ENCODE results near the gene EPB41L4B. TPM values are rescaled to one million over a fixed set of nuclear protein-coding genes. Genes with fewer than 3 reads are reported as not detected.

The EPB41L4B gene
- total and polyA plus RNA-seq, 2 experiments from 2014 or later = 11.0 to 32.2 TPM

GRCh38 chr9:109272045-109272444 is 48.8 kb downstream of the EPB41L4B start:
- H3K36me3 Mint-ChIP-seq (ENCODE audit: low read depth) = peaks cover 20% of the 10 kb centered on the region
- DNase-seq (ENCODE audit: low spot score) (no peak), ATAC-seq (no peak)
- Histone ChIP-seq H3K4me1 (ENCODE audit: insufficient read depth) (peaks cover 12% of the 10 kb centered on the region), H3K4me3 (no peak overlapping the region), H2AFZ (no peak overlapping the region), H3K36me3 (ENCODE audit: insufficient read depth) (peaks cover 3% of the 10 kb centered on the region), H3K9me2 (ENCODE audit: insufficient read depth) (no peaks in the 10 kb centered on the region), H3F3A (replicated peaks; ENCODE audit: low read depth) (no peaks in the 10 kb centered on the region), H3K27ac (ENCODE audit: low read depth) (no peak overlapping the region), H4K20me1 (replicated peaks; ENCODE audit: insufficient read depth) (peaks cover 4% of the 10 kb centered on the region; the same call in 1 of the 2 replicates), H3K27me3 (ENCODE audit: insufficient read depth) (no peaks in the 10 kb centered on the region), H3K79me2 (replicated peaks; ENCODE audit: insufficient read depth) (peaks cover 31% of the 10 kb centered on the region), H3K4me2 (no peak overlapping the region)
- peaks cover 20% of the 10 kb centered on the region for H3K4me1 Mint-ChIP-seq
- H3K27ac Mint-ChIP-seq = no peak overlapping the region
- no peak overlapping the region for H3K4me3 Mint-ChIP-seq
- no peaks in the 10 kb centered on the region for H3K27me3 Mint-ChIP-seq (ENCODE audit: insufficient read depth, low read depth, poor library complexity)
- TF ChIP-seq NANOG (IDR thresholded peaks at IDR 0.05; ENCODE audit: borderline replicate concordance) = no peak
- TF ChIP-seq POLR2AphosphoS5 (IDR thresholded peaks at IDR 0.05; ENCODE audit: low read depth) = no peak
- TF ChIP-seq REST (IDR thresholded peaks at IDR 0.05; ENCODE audit: unreplicated experiment) = no peak
- TF ChIP-seq CREB1 (CRISPR knock-in tag; IDR thresholded peaks at IDR 0.05; ENCODE audit: low read depth) = no peak
- no peak for TF ChIP-seq JUNB (IDR thresholded peaks at IDR 0.05; ENCODE audit: unreplicated experiment)
- no peak for TF ChIP-seq STAT1 (IDR thresholded peaks at IDR 0.05; ENCODE audit: unreplicated experiment)
- no peak for TF ChIP-seq ZNF462 (CRISPR knock-in tag; IDR thresholded peaks at IDR 0.05)
- TF ChIP-seq ZNF331 (CRISPR knock-in tag; IDR thresholded peaks at IDR 0.05; ENCODE audit: low read depth) = no peak
- TF ChIP-seq ETS1 (IDR thresholded peaks at IDR 0.05) = no peak
- TF ChIP-seq ZNF114 (CRISPR knock-in tag; IDR thresholded peaks at IDR 0.05) = no peak
- no peak for TF ChIP-seq EZH2phosphoT487 (IDR thresholded peaks at IDR 0.05; ENCODE audit: unreplicated experiment)
- no peak for TF ChIP-seq EZH2 (IDR thresholded peaks at IDR 0.05; ENCODE audit: low read depth, unreplicated experiment)
- TF ChIP-seq CTCF (conservative IDR thresholded peaks at IDR 0.05; ENCODE audit: low read depth in 2 of 2) = no peak
- H3K9me3 Mint-ChIP-seq = no peaks in the 10 kb centered on the region; the same call in 2 of the 3 replicates
